Bone marrow (tissue), 2 donors: ENCODE measurements around the gene RGSL1.

Source experiments
- DNase-seq, 2 donors: peaks; one replicate each; lab custom pipeline; 2025; lab: John Stamatoyannopoulos, UW

The RGSL1 gene

GRCh38 chr1:182588500-182589396 is 138.8 kb downstream of the RGSL1 start, which contains the start of gene RNASEL:
TSS of gene RNASEL (minus strand) at chr1:182589256. CDS start at chr1:182586806, 2,450 bp downstream.
- DNase-seq: peak; percentile 31 to 85

- no peak for DNase-seq
Observed at GRCh38 chr1:182589520-182589919, 139.6 kb downstream of the RGSL1 start.

- DNase-seq: no peak
Observed at GRCh38 chr1:182589931-182590330, 140.0 kb downstream of the RGSL1 start.

GRCh38 chr1:182595641-182596240 is 145.8 kb downstream of the RGSL1 start:
- DNase-seq: peak in 1 of 2 donors; percentile 36

GRCh38 chr1:182596934-182597333 is 147.0 kb downstream of the RGSL1 start:
- DNase-seq: no peak

GRCh38 chr1:182598296-182598695 is 148.3 kb downstream of the RGSL1 start:
- DNase-seq: peak in 1 of 2 donors; percentile 15

- no peak for DNase-seq
Observed at GRCh38 chr1:182599339-182599738, 149.4 kb downstream of the RGSL1 start.

GRCh38 chr1:182600036-182600713 is 150.2 kb downstream of the RGSL1 start:
- no peak for DNase-seq

GRCh38 chr1:182600745-182601415 is 150.9 kb downstream of the RGSL1 start:
- DNase-seq: no peak

GRCh38 chr1:182601416-182601786 is 151.5 kb downstream of the RGSL1 start:
- peak; percentile 12 to 13 for DNase-seq

GRCh38 chr1:182601913-182602312 is 152.0 kb downstream of the RGSL1 start:
- no peak for DNase-seq

- no peak for DNase-seq
Observed at GRCh38 chr1:182602935-182603645, 153.1 kb downstream of the RGSL1 start.

GRCh38 chr1:182603646-182604174 is 153.8 kb downstream of the RGSL1 start:
- DNase-seq: no peak

GRCh38 chr1:182604175-182605164 is 154.5 kb downstream of the RGSL1 start, which contains the start of gene RGS16:
TSS of gene RGS16 (minus strand) at chr1:182604389. CDS start at chr1:182604259, 130 bp downstream.
- DNase-seq: peak; percentile 39 to 61

GRCh38 chr1:182607566-182607965 is 157.6 kb downstream of the RGSL1 start:
- DNase-seq: no peak

GRCh38 chr1:182608236-182608635 is 158.3 kb downstream of the RGSL1 start:
- no peak for DNase-seq

- DNase-seq: no peak
Observed at GRCh38 chr1:182608845-182609610, 159.1 kb downstream of the RGSL1 start.
